Neural progenitor cell (in vitro differentiated cells): ENCODE measurements around the gene FERMT3. TPM values are rescaled to one million over a fixed set of nuclear protein-coding genes. Genes with fewer than 3 reads are reported as not detected.

ENCODE experiments used
- DNase-seq: peaks from one replicate; pipeline ENCODE4 v3.0.0-alpha.2; 2016; ENCODE audit warnings: low spot score
- H2AFZ ChIP-seq: fragments of 200-600 bp; sonication (generic); replicated peaks from 2 replicates; pipeline ENCODE4 v1.6.1; 2016; ENCODE audit warnings: antibody characterized with exemption
- H3F3A ChIP-seq: fragments of 200-600 bp; sonication (generic); 2 replicates; pipeline ENCODE4 v1.6.1; 2016; ENCODE audit warnings: antibody characterized with exemption, low read depth
- H3K27ac ChIP-seq: fragments of 200-600 bp; sonication (generic); 2 replicates; pipeline ENCODE4 v1.5.1; 2016; ENCODE audit warnings: mild to moderate bottlenecking
- H3K27me3 ChIP-seq: fragments of 200-600 bp; sonication (generic); 2 replicates; pipeline ENCODE4 v1.6.1; 2016; ENCODE audit warnings: mild to moderate bottlenecking, moderate library complexity
- H3K36me3 ChIP-seq: fragments of 200-600 bp; sonication (generic); 2 replicates; pipeline ENCODE4 v1.5.1; 2016
- H3K4me1 ChIP-seq: fragments of 200-600 bp; sonication (generic); 2 replicates; pipeline ENCODE4 v1.6.1; 2016; ENCODE audit warnings: mixed run types
- H3K4me2 ChIP-seq: fragments of 200-600 bp; sonication (generic); 2 replicates; pipeline ENCODE4 v1.6.1; 2016
- H3K4me3 ChIP-seq: fragments of 200-600 bp; sonication (generic); 2 replicates; pipeline ENCODE4 v1.5.1; 2016
- H3K79me2 ChIP-seq: fragments of 200-600 bp; sonication (generic); 2 replicates; pipeline ENCODE4 v1.6.1; 2016; ENCODE audit warnings: low read depth
- H3K9ac ChIP-seq: fragments of 200-600 bp; sonication (generic); 2 replicates; pipeline ENCODE4 v1.6.1; 2016
- H3K9me3 ChIP-seq: fragments of 200-600 bp; sonication (generic); 2 replicates; pipeline ENCODE4 v1.5.1; 2016; ENCODE audit warnings: low read depth
- H4K20me1 ChIP-seq: fragments of 200-600 bp; sonication (generic); 2 replicates; pipeline ENCODE4 v1.6.1; 2016; ENCODE audit warnings: low read depth
- H3K27ac Mint-ChIP-seq: 3 replicates; pipeline ENCODE4 v1.8.0; 2021; ENCODE audit warnings: mixed read lengths
- H3K27me3 Mint-ChIP-seq: 2 replicates; pipeline ENCODE4 v1.8.0; 2022; ENCODE audit warnings: low read depth, mild to moderate bottlenecking, inconsistent platforms, moderate library complexity, mixed read lengths; ENCODE audit not compliant: insufficient read depth
- H3K36me3 Mint-ChIP-seq: 3 replicates; pipeline ENCODE4 v1.8.0; 2021; ENCODE audit warnings: mixed read lengths
- H3K4me1 Mint-ChIP-seq: 3 replicates; pipeline ENCODE4 v1.8.0; 2021; ENCODE audit warnings: mixed read lengths
- H3K4me3 Mint-ChIP-seq: 3 replicates; pipeline ENCODE4 v1.8.0; 2021; ENCODE audit warnings: mild to moderate bottlenecking, moderate library complexity, mixed read lengths
- H3K9me3 Mint-ChIP-seq: 3 replicates; pipeline ENCODE4 v1.8.0; 2020; ENCODE audit warnings: mixed read lengths
- CTCF ChIP-seq: fragments of 200-600 bp; sonication (generic); IDR thresholded peaks from 2 replicates; pipeline ENCODE4 v1.5.1; 2017; ENCODE audit warnings: antibody characterized with exemption, mild to moderate bottlenecking
- EZH2 ChIP-seq: fragments of 200-600 bp; sonication (generic); IDR thresholded peaks from 2 replicates; pipeline ENCODE4 v1.6.1; 2017; ENCODE audit warnings: antibody characterized with exemption, mild to moderate bottlenecking, moderate library complexity
- EZH2phosphoT487 ChIP-seq: fragments of 200-600 bp; sonication (generic); IDR thresholded peaks from 2 replicates; pipeline ENCODE4 v1.6.1; 2017; ENCODE audit warnings: antibody characterized with exemption
- total RNA-seq: library from RNA; depleted of rRNA; stranded (reverse); fragments of >200 nt; gene quantifications from 2 replicates; pipeline ENCODE4 v1.2.3, GENCODE V29; 2015; ENCODE audit warnings: low replicate concordance

FERMT3 gene
- total RNA-seq, 1 donor from 2014 or later, result not detected

DNA sequence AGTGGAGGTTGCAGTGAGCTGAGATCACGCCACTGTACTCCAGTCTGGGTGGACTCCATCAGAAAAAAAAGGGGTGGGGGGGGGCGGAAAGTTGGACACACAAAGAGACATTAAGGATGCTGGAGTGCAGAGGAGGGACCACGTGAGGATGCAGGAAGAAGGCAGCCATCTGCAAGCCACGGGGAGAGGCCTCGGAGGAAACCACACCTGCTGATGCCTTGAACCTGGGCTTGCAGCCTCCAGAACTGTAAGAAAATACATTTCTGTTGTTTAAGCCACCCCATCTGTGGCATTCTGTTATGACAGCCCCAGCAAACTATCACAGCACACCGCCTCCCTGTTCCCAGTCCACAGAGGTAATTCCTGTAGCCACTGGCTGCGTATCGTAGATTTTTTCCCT, 29.8 kb upstream of the FERMT3 start:
- no peak for TF ChIP-seq EZH2
- no peak for TF ChIP-seq CTCF
- TF ChIP-seq EZH2phosphoT487, result no peak
- Histone ChIP-seq H3K9me3 (no peaks in the 10 kb centered on the region), H3F3A (peaks cover 2% of the 10 kb centered on the region), H3K79me2 (no peaks in the 10 kb centered on the region), H3K4me2 (no peak overlapping the region), H2AFZ (no peak overlapping the region), H3K4me3 (no peak overlapping the region), H3K27me3 (no peaks in the 10 kb centered on the region), H3K27ac (no peak overlapping the region), H3K4me1 (peaks cover 5% of the 10 kb centered on the region), H3K36me3 (no peaks in the 10 kb centered on the region), H4K20me1 (peaks cover 6% of the 10 kb centered on the region), H3K9ac (no peak overlapping the region)
- Mint-ChIP-seq H3K4me3 (no peak overlapping the region), H3K4me1 (peaks cover 15% of the 10 kb centered on the region), H3K27me3 (peaks cover 4% of the 10 kb centered on the region), H3K27ac (no peak overlapping the region), H3K9me3 (peaks cover 9% of the 10 kb centered on the region), H3K36me3 (peaks cover 9% of the 10 kb centered on the region)
- DNase-seq, result no peak

DNA sequence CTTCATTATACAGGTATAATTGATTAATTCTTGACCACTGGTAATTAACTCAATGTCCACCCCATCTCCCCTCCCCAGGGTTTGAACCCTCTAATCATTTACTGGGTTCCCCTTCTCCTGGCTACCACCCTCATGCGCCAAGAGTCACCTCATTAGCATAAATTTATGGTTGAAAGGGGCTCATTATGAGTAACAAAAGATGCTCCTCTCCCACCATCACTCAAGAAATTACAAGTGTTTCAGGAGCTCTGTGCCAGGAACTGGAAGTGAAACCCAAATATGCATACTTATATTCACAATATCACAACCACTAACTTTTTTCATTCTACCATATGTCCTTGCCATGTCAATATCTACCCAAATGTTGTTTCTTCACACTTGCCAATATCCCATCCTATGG, 28.3 kb upstream of the FERMT3 start:
- no peak overlapping the region for H3K27ac ChIP-seq
- H3K27me3 ChIP-seq, result no peaks in the 10 kb centered on the region
- H3K4me3 Mint-ChIP-seq, result peak overlapping the region; percentile 8
- peaks cover 25% of the 10 kb centered on the region for H3K4me1 Mint-ChIP-seq
- peaks cover 13% of the 10 kb centered on the region for H3F3A ChIP-seq
- H3K9me3 ChIP-seq, result no peaks in the 10 kb centered on the region
- peaks cover 10% of the 10 kb centered on the region for H3K79me2 ChIP-seq
- no peak overlapping the region for H2AFZ ChIP-seq
- TF ChIP-seq CTCF (no peak), EZH2phosphoT487 (no peak), EZH2 (no peak)
- no peaks in the 10 kb centered on the region for H3K36me3 ChIP-seq
- H3K27ac Mint-ChIP-seq, result peak overlapping the region; percentile 18
- peaks cover 9% of the 10 kb centered on the region for H3K9me3 Mint-ChIP-seq
- no peak for DNase-seq
- peaks cover 4% of the 10 kb centered on the region for H3K27me3 Mint-ChIP-seq
- H3K4me3 ChIP-seq, result no peak overlapping the region
- H3K4me1 ChIP-seq, result peaks cover 9% of the 10 kb centered on the region
- H3K4me2 ChIP-seq, result no peak overlapping the region
- H3K9ac ChIP-seq, result no peak overlapping the region
- peaks cover 11% of the 10 kb centered on the region for H3K36me3 Mint-ChIP-seq
- H4K20me1 ChIP-seq, result peaks cover 12% of the 10 kb centered on the region

- peaks cover 19% of the 10 kb centered on the region for H3K79me2 ChIP-seq
- DNase-seq, result no peak
- no peaks in the 10 kb centered on the region for H3K9me3 ChIP-seq
- H3K4me2 ChIP-seq, result no peak overlapping the region
- no peak overlapping the region for H3K4me3 ChIP-seq
- no peak overlapping the region for H3K27ac ChIP-seq
- H2AFZ ChIP-seq, result no peak overlapping the region
- H4K20me1 ChIP-seq, result peaks cover 19% of the 10 kb centered on the region
- peaks cover 8% of the 10 kb centered on the region for H3K27me3 Mint-ChIP-seq
- no peaks in the 10 kb centered on the region for H3K27me3 ChIP-seq
- TF ChIP-seq EZH2, result no peak
- no peak for TF ChIP-seq CTCF
- TF ChIP-seq EZH2phosphoT487, result no peak
- H3K27ac Mint-ChIP-seq, result peak overlapping the region; percentile 42
- peaks cover 5% of the 10 kb centered on the region for H3K36me3 Mint-ChIP-seq
- peaks cover 19% of the 10 kb centered on the region for H3F3A ChIP-seq
- H3K4me1 Mint-ChIP-seq, result peaks cover 33% of the 10 kb centered on the region
- no peak overlapping the region for H3K4me3 Mint-ChIP-seq
- H3K4me1 ChIP-seq, result peaks cover 9% of the 10 kb centered on the region
- H3K9ac ChIP-seq, result no peak overlapping the region
- H3K9me3 Mint-ChIP-seq, result peaks cover 2% of the 10 kb centered on the region
- H3K36me3 ChIP-seq, result no peaks in the 10 kb centered on the region
Observed at GRCh38 chr11:64178951-64179639, 27.4 kb upstream of the FERMT3 start.
